Endodermal cell (in vitro differentiated cells): ENCODE data around the gene UCP2. TPM values are rescaled to one million over a fixed set of nuclear protein-coding genes. Genes with fewer than 3 reads are reported as not detected.

Source experiments
- DNase-seq: peaks from one replicate; pipeline ENCODE4 v3.0.0-alpha.2; 2017
- H3K27ac ChIP-seq: 2 replicates; pipeline ENCODE4 v1.5.1; 2013; ENCODE audit warnings: mild to moderate bottlenecking, low read depth, low read length, moderate library complexity
- H3K27me3 ChIP-seq: 2 replicates; pipeline ENCODE4 v1.6.1; 2013; ENCODE audit warnings: mild to moderate bottlenecking, low read length, moderate library complexity; ENCODE audit not compliant: insufficient read depth, control insufficient read depth, poor library complexity, severe bottlenecking
- H3K36me3 ChIP-seq: 2 replicates; pipeline ENCODE4 v1.7.0; 2013; ENCODE audit warnings: mild to moderate bottlenecking, low read length, moderate library complexity; ENCODE audit not compliant: control insufficient read depth, insufficient read depth
- H3K4me1 ChIP-seq: one replicate; pipeline ENCODE4 v1.7.0; 2013; ENCODE audit warnings: low read length; ENCODE audit not compliant: control insufficient read depth, insufficient read depth
- H3K4me3 ChIP-seq: 2 replicates; pipeline ENCODE4 v1.5.1; 2013; ENCODE audit warnings: mild to moderate bottlenecking, low read length, moderate library complexity
- H3K9ac ChIP-seq: 2 replicates; pipeline ENCODE4 v1.6.1; 2013; ENCODE audit warnings: mild to moderate bottlenecking, low read length, moderate library complexity; ENCODE audit not compliant: poor library complexity, severe bottlenecking; ENCODE audit errors: extremely low read depth
- H3K9me3 ChIP-seq: 2 replicates; pipeline ENCODE4 v1.6.1; 2013; ENCODE audit warnings: mild to moderate bottlenecking, low read length, moderate library complexity; ENCODE audit not compliant: control insufficient read depth
- H3K27ac Mint-ChIP-seq: 2 replicates; pipeline ENCODE4 v1.8.0; 2020; ENCODE audit warnings: mixed read lengths
- H3K27me3 Mint-ChIP-seq: 2 replicates; pipeline ENCODE4 v1.8.0; 2021; ENCODE audit warnings: mild to moderate bottlenecking, mixed read lengths; ENCODE audit not compliant: insufficient read depth
- H3K36me3 Mint-ChIP-seq: 2 replicates; pipeline ENCODE4 v1.8.0; 2020; ENCODE audit warnings: low read depth, mixed read lengths
- H3K4me1 Mint-ChIP-seq: 2 replicates; pipeline ENCODE4 v1.8.0; 2020; ENCODE audit warnings: mixed read lengths
- H3K4me3 Mint-ChIP-seq: 2 replicates; pipeline ENCODE4 v1.8.0; 2020; ENCODE audit warnings: mild to moderate bottlenecking, moderate library complexity, mixed read lengths
- H3K9me3 Mint-ChIP-seq: 2 replicates; pipeline ENCODE4 v1.8.0; 2020; ENCODE audit warnings: mild to moderate bottlenecking, mixed read lengths
- CTCF ChIP-seq: fragments of 200-600 bp; sonication (generic); conservative IDR thresholded peaks from 2 replicates; pipeline ENCODE4 v1.5.0; 2021; ENCODE audit warnings: antibody characterized with exemption, mild to moderate bottlenecking
- WGBS, 2 experiments: methylation state at CpG; one replicate each; pipeline versions ENCODE4 v1.1.5 to v1.1.7; 2013; ENCODE audit warnings: missing lambda C conversion rate in 2 of 2, mixed read lengths in 1 of 2; ENCODE audit not compliant: insufficient coverage in 1 of 2, insufficient read length in 1 of 2; 5-methylcytosine and 5-hydroxymethylcytosine counted together
- total RNA-seq, 2 donors: library from RNA; stranded (reverse); fragmentation: NEBNext Ultra II Directional in 1 of 2; extraction: Animal tissue kit (Norgen Biotek cat#: 25700) in 1 of 2; gene quantifications; 2 replicates in 1 of 2; 3 replicates in 1 of 2; pipeline ENCODE4 v1.2.1, GENCODE V29; 2021

Gene UCP2
- total RNA-seq, 2 donors from 2014 or later = 140 to 202 TPM

GRCh38 chr11:73929388-73929787, 53.3 kb downstream of the UCP2 start:
- H3K36me3 ChIP-seq = peaks cover 35% of the 10 kb centered on the region
- H3K27me3 ChIP-seq = no peaks in the 10 kb centered on the region
- Mint-ChIP-seq H3K27ac (no peak overlapping the region), H3K9me3 (no peaks in the 10 kb centered on the region), H3K27me3 (no peaks in the 10 kb centered on the region), H3K36me3 (peaks cover 64% of the 10 kb centered on the region), H3K4me3 (no peak overlapping the region), H3K4me1 (peaks cover 3% of the 10 kb centered on the region)
- H3K27ac ChIP-seq = no peak overlapping the region
- WGBS, 2 experiments = 100% methylated on average over 2 of the region's 2 CpGs; no CpG with 5 or more reads in 1 of the 2 experiments
- TF ChIP-seq CTCF = no peak
- H3K9ac ChIP-seq = no peak overlapping the region
- H3K4me3 ChIP-seq = no peak overlapping the region
- H3K9me3 ChIP-seq = peaks cover 2% of the 10 kb centered on the region
- no peaks in the 10 kb centered on the region for H3K4me1 ChIP-seq
- no peak for DNase-seq

Other genes with a start within 250 kb of the UCP2 start
- gene RAB6A, start 221.8 kb downstream of the UCP2 start, total RNA-seq = 10 to 100 TPM; 77.9 to 79.5 TPM
- 10 to 100 TPM; 36.4 to 55.3 TPM for gene MRPL48, start 195.0 kb downstream of the UCP2 start, total RNA-seq
- 100 to 1,000 TPM in 1 of 2 donors, 10 to 100 TPM in 1; 85.7 to 151 TPM for gene COA4, start 106.0 kb downstream of the UCP2 start, total RNA-seq
- gene PAAF1, start 105.8 kb downstream of the UCP2 start, total RNA-seq = 10 to 100 TPM; 31.3 to 74.3 TPM
- gene DNAJB13, start 31.8 kb downstream of the UCP2 start, total RNA-seq = 1 to 10 TPM in 1 of 2 donors, under 1 TPM in 1; 0.44 to 1.2 TPM
- gene UCP3, start 26.2 kb upstream of the UCP2 start, total RNA-seq = 1 to 10 TPM; 1.9 to 3.5 TPM
- 10 to 100 TPM; 31.0 to 34.2 TPM for gene C2CD3, start 188.2 kb upstream of the UCP2 start, total RNA-seq
- 10 to 100 TPM; 28.8 to 38.3 TPM for gene PPME1, start 188.4 kb upstream of the UCP2 start, total RNA-seq